NCI-H146 (cell line): ENCODE data around the gene RGL2.
"Not testable (repeated sequence)": the region's sequence is repeated elsewhere in the genome, so short reads cannot be mapped to it uniquely, and the experiment has no call there.

Source experiments
- DNase-seq: peaks from one replicate; lab custom pipeline; 2025; lab: John Stamatoyannopoulos, UW

RGL2 gene, protein sequence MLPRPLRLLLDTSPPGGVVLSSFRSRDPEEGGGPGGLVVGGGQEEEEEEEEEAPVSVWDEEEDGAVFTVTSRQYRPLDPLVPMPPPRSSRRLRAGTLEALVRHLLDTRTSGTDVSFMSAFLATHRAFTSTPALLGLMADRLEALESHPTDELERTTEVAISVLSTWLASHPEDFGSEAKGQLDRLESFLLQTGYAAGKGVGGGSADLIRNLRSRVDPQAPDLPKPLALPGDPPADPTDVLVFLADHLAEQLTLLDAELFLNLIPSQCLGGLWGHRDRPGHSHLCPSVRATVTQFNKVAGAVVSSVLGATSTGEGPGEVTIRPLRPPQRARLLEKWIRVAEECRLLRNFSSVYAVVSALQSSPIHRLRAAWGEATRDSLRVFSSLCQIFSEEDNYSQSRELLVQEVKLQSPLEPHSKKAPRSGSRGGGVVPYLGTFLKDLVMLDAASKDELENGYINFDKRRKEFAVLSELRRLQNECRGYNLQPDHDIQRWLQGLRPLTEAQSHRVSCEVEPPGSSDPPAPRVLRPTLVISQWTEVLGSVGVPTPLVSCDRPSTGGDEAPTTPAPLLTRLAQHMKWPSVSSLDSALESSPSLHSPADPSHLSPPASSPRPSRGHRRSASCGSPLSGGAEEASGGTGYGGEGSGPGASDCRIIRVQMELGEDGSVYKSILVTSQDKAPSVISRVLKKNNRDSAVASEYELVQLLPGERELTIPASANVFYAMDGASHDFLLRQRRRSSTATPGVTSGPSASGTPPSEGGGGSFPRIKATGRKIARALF

DNA sequence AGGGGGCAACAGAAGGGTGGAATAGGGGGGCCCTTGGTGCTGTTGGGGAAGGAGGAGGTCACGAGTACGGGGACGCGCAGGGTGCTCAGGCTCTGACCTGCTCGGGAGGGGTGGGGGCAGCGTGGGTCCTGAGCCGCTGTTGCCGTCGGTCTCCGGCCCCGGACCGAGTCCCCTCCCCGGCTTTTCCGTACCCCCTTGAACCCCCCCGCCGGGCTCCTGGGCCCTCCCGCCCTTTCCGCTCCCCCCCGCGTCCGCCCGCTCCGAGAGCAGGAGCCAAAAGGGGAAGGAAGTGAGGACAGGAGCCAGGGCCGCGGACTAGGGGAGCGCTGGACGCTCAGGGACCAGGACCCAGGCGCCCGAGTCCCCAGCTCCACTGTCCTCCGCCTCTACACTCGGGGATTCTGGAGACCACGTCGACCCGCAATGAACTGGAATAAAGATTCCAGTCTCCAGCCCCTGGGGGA is at the start of gene RGL2:
RGL2 (minus strand) TSS at position 170 of the 464 bp plus-strand sequence. CDS start 332 bp downstream, outside the sequence.
- peak; percentile 81 for DNase-seq

DNA sequence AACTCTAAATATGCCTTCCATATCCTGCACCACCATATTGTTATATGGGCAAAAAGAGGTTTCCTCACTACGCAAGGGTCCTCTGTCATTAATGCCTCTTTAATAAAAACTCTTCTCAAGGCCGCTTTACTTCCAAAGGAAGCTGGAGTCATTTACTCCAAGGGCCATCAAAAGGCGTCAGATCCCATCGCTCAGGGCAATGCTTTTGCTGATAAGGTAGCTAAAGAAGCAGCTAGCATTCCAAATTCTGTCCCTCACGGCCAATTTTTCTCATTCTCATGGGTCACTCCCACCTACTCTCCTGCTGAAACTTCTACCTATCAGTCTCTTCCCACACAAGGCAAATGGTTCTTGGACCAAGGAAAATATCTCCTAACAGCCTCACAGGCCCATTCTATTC is 49.1 kb upstream of the RGL2 start:
- DNase-seq = no peak

DNA sequence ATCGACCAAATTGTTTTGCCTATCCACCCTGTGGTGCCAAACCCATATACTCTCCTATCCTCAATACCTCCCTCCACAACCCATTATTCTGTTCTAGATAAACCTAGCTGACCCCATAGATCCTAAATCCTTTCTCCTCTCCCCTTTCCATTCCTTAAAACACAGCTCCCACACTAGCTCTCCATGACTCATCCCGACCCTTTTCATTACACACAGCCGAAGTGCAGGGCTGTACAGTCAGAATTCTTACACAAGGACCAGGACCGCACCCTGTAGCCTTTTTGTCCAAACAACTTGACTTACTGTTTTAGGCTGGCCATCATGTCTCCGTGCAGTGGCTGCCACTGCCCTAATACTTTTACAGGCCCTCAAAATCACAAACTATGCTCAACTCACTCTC is 48.2 kb upstream of the RGL2 start:
- DNase-seq = not testable (repeated sequence)

DNA sequence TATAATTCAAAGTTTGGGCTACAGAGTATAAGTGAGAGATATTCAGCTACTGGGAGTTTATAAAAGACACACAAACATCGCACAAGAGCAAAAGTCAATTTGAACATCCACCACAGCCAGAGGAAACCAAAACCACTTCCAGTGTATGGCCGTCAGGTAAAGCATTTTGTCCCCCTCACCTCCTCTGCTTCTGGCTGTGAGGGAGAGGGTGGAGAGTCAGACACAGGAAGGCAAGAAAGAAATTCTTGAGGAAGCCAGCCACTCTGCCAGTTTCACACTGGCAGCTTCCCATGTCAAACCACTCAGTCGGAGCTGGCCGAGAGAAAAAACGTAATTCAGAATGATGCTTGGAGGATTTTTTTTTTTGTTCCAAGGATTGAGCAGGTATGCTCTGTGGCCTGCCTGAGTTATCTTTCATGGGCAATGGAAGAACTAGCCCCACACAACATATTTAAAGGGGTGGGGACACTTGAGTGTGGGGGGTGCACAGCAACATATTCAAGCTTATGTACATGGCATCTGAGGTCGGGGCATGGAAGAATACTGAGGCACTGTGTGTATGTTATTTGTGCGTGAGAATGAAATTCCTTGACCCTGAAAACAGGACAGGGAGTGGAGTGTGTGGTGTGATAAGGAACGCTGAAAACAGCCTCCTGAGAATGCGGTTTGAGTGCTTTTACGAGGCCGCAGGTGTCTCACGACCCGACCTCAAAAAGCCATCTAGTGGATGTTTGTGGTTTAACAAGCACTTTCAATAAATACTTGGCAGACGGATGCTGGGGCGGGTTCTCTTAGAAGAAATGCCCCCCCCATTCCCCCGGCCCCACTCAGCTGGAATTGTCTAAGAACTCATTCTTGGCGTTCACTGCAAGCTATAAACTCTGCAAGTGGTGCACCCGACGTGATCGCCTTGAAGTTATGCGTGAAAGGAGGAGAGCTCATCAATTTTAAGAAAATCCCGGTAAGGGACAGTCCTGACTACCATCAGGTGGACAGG is 46.3 kb upstream of the RGL2 start:
- peak; percentile 76 for DNase-seq

DNA sequence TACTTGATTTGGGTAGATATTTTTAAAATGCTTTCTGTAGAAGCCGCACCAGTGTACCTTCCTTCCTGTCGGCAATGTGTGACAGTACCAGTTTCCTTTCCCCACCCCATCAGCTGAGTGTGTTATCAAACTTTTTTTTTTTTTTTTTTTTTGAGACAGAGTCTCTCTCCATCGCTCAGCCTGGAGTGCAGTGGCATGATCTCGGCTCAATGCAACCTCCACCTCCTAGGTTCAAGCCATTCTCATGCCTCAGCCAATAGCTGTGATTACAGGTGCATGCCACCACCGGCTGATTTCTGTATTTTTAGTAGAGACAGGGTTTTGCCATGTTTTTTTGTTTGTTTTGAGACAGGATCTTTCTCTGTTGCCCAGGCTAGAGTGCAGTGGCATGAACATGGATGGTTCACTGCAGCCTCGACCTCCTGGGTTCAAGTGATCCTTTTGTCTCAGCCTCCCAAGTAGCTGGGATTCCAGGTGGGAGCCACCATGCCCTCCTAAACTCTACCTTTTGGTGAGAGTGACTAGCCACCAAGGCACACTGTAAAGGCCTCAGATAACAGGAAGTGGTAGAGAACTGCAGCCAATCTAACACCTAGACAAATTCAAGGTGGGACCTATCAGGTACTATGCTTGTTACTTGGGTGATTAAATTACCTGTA is 45.3 kb upstream of the RGL2 start:
- DNase-seq = no peak

DNA sequence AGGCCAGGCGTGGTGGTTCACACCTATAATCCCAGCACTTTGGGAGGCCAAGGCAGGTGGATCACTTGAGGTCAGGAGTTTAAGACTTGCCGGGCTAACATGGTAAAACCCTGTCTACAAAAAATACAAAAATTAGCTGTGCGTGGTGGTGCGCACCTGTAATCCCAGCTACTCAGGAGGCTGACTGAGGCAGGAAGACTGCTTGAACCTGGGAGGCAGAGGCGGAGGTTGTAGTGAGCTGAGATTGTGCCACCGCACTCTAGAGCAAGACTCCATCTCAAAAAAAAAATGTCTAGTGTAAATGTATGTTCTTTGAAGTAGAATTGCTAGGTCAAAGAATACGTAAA is 44.8 kb upstream of the RGL2 start:
- DNase-seq = not testable (repeated sequence)

DNA sequence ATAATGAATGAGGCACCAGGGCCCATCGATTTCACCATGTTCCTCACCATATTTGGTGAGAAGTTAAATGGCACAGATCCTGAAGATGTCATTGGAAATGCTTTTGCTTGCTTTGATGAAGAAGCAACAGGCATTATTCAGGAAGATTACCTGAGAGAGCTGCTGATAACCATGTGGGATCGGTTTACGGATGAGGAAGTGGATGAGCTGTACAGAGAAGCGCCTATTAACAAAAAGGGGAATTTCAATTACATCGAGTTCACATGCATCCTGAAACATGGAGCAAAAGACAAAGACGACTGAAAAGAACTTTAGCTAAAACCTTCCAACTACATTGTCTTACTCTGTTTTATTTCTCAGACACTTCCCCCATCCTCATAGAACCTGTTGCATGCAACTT is 40.5 kb upstream of the RGL2 start:
- DNase-seq = no peak

DNA sequence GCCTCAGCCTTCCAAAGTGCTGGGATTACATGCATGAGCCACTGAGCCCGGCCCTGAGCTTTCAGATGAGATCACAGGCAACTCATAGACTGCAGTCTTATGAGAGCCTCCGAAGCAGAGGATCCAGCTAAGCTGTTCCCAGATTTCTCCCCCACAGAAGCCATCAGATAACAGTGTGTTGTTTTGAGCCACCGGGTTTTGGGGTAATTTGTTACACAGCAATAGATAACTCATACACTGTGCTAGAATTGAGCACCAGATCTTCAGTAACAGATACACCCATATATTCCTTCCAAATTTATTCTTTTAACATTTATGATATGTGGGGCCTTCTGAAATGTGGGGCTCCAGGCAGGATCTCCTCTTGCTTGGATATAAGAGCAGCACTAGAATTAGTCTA is 37.8 kb upstream of the RGL2 start:
- no peak for DNase-seq

DNA sequence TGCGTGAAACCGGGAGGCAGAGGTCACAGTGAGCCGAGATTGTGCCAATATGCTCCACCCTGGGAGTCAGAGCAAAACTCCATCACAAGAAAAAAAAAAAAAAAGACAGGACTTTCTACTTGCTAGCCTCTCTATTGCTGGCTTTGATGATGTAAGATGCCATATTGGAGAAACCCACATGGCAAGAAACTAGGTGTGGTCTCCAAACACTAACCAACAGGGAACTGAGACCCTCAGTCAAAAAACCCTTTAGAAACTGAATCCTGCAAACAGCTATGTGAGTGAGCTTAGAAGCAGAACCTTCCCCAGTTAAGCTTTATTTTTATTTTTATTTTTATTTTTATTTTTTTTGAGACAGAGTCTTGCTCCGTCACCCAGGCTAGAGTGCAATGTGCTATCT is 37.2 kb upstream of the RGL2 start:
- DNase-seq = no peak

DNA sequence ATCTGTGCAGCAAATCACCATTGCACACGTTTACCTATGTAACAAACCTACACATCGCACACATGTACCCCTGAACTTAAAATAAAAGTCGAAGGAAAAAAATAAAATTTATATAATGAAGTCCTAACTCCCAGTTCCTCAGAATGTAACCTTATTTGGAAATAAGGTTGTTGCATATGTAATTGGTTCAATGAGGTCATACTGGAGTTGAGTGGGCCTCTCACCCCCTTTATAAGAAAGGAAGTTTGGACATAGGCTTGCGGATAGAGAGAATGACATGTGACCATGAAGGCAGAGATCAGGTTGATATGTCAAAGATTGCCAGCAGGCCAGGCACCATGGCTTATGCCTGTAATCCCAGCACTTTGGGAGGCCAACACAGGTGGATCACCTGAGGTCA is 34.9 kb upstream of the RGL2 start:
- DNase-seq = no peak

DNA sequence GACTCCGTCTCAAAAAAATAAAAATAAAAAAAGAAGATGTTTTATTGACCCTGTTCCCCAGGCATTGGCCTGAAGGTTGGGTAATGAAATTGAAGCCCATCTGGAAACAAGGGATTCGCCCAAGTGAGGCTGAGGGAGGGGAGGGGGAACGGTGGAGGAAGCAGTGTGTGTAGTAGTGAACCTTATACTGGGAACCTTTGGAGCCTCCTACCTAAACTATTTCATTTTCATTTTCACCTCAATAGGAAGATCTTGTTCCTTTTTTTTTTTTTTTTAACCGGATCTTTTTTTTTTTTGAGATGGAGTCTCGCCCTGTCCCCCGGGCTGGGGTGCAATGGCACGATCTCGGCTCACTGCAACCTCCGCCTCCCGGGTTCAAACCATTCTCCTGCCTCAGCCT is 32.0 kb upstream of the RGL2 start:
- no peak for DNase-seq

DNA sequence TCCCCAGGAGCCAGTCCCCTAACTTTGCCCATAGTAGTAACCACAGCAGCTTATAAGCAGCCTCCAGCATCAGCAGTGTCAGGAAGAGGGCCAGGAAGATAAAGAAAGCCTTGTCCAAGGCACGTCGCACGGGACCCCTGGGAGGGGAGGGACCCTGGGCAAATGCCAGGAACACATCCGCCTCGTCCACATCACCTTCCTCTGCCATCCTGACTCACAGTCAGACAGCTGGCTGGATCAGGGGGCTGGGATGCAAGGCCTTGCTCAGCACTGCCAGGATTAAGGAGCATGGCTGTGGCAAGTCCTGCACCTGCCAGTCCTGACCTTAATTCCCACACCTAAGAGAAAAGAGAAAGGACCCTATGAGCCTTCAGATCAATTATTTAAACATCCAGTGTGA is 30.3 kb upstream of the RGL2 start:
- DNase-seq = no peak

DNA sequence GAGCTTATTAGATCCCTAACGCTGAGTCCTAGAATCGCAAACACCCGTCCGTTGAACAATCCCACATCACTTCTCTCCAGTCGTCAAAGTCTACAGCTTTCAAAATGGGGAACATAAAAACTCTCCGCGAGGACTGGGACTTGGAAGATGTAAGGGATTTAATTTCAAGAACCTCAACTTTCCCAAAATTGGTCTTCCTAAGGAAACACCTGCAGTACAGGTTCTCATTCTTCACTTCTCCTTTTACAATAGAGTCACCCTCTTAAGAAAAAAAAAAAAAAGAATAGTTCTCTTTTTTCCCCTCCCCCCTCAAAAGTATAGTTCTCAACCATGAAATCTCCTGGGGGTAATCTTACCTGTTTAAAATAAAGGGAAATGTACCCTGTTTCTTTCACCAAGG is 25.4 kb upstream of the RGL2 start:
- peak; percentile 50 for DNase-seq

DNA sequence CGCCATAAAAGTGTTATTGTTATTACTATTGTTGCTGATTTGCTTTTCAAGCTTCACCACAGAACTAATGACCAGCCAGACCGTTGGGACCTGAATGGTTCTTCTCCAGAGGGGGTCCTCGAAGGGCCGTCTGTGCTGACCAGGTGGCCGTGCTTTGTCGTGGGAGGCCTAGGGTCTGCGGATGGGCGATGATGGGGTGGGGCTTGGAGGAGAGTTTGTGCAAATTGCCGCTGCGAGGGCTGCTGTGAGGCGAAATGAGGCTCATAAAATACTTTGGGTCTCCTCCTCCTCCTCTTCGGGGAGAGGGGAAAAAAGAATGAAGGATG is 24.8 kb upstream of the RGL2 start:
- peak; percentile 89 for DNase-seq

DNA sequence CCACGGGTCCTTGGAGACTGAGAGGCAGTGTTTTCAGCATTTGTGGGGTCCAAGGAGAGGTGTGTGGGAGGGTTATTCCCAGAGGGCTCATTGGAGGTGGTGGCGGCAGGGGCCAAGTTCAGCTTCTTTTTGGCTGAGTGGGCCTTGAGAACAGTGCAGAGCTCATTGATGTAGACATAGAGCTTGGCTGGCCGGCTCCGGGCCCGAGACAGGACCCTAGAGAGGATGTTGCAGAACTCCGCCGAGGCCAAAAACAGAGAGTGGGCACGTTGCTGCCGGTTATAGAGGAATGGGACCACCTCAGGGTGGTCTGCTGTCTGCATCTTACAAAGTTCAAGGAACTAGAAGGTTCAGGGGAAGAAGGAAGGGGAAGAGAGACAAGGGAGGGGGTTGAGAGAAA is 22.5 kb upstream of the RGL2 start:
- no peak for DNase-seq

DNA sequence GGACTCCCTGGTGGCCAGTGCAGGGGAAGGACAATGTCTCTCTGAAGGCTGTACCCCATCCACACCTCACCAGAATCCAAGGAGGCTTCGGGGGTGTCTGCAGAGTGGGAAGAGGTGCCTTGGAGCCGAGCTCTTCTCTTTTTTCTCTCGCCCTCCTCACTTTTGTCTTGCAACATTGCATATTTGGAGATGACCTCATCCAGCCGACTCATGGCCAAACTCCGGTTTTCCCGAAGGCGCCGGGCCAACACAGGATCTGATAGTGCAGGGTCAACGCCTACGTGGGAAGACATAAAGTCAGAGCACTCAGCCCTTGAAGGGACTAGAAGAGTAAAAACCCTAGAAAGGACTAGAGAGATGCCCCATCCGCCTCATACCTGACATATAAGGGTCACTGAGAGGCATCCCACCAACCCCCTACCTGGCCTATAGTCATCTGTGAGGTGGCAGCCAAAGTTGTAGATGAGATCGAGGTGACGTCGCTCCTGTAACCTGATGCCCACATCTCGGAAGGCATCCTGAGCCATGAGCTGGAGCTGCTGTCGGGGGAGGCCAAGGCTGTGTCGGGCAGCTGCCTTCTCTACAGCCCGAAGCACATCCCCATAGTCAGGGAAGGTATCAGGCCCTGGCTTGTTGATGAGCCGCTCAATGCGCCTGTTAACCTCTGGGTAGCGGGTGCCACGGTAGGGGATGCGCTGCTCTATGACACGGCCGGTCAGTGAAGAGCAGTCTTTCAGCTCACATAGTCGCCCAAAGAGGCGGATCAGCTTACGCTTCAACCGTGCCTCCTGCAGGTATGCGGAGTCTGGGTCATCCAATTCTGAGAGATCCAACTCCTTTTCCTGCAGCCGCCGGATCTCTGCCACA is 21.8 kb upstream of the RGL2 start:
- DNase-seq = no peak

DNA sequence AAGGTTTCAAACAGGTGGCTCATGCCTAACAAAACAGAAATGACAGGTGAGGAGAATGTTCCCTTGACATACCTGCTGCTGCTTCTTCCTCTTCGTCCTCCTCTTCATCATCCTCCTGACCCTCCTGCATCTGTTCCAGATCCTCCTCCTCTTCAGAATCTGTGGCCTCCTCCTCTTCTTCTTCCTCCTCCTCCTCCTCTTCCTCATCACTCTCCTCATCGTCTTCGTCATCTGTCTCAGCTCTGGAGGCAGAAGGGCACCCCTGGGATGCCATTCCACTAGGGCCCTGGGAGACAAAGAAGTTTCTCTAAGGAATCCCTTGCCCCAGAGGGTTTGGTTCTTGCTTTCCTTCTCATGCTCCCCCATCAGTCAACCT is 21.2 kb upstream of the RGL2 start:
- DNase-seq = no peak

DNA sequence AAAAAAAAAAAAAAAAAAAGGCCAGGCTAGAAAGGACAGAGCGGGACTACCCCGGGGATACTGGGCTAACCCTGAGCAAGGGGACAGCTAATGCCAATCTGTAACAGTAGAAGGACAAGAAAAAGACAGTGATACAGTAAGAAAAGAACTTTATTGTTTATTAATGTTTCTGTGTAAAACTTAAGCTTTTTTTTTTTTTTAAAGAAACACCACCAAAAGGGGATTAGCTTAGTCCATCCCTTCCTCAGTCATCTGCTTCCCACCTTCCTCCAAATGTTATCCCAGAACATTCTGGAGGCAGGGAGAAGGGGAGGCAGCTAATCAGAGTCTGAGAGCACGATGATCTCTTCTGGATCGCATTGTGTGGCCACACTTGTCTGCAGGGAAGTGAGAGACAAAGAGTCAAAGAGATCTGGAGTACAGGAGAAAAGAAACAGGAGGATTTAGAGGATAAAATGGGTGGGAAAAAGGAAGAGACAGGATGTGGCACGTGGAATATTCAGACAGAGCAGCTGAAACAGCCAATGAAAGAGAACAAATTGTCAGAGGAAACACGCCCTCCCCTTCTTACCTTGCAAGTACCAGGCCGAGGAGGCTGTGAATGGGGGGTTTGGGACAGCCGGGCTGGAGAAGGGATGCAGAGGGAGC is 19.8 kb upstream of the RGL2 start:
- DNase-seq = no peak

DNA sequence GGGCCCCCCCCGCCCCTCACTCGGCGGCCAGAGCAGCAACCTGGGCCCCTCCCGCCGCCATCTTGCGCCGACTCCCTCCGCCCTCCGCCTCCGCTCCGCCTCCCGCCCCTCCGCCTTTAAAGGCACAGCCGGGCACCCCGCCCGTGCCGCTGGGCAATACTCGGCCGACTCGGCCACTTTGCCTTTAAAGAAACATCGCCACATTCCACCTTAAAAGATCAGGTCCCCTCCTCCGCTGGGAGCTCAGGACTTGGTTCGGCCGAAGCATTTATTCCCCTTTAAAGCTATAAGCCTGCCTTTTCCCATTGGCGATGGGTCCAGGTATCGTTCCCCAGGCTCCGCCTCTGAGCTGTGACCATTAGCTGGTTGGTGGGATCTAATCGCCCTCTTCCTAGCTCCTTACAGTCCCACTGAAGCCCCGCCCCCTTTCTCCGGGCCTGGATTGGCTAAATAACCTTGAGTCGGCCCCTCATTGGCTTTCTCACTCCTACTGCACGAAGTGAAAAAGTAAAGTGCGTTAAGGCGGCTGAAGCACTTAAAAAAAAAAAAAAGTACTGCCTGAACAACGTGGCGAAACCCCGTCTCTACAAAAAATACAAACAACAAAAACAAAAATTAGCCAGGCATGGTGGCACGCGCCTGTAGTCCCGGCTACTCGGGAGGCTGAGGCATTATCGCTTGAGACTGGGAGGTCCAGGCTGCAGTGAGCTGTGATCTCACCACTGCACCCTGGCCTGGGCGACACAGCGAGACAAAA is 19.1 kb upstream of the RGL2 start, which contains the start of gene ZBTB22:
ZBTB22 (minus strand) TSS at position 76 of the 757 bp plus-strand sequence. CDS start 828 bp downstream, outside the sequence.
- peak; percentile 99 for DNase-seq

DNA sequence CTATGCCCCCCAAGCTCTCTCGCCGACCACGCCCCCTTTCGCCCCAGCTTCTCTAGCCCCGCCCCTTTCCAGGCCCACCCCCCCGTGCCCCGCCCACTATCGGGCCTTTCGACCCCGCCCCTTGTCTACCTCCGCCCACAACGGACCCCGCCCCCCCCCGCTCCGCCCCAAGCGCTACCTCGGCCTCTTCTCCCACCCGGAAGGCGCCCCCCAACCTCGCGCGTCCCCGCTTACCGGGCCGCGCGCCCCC is 18.6 kb upstream of the RGL2 start:
- DNase-seq = no peak
